ENCODE results near the gene EOLA2.

EOLA2 gene

GRCh38 chrX:149949743-149950436, 11.6 kb upstream of the EOLA2 start:
- TF ChIP-seq REST (IDR thresholded peaks at IDR 0.05; ENCODE audit: insufficient read depth in 1 of 2, low read depth in 2 of 2, low read length in 2 of 2) (no peak), SIN3A (IDR thresholded peaks at IDR 0.05; ENCODE audit: borderline replicate concordance, insufficient read depth, low read length) (no peak), TAF1 (IDR thresholded peaks at IDR 0.05; ENCODE audit: borderline replicate concordance, insufficient read depth, low read length) (no peak), POLR2AphosphoS5 (IDR thresholded peaks at IDR 0.05; ENCODE audit: low read depth, low read length) (no peak), FOXP2 (optimal IDR thresholded peaks at IDR 0.05; ENCODE audit: borderline replicate concordance, extremely low read depth, extremely low read length, insufficient read depth) (no peak)

GRCh38 chrX:149948016-149948415, 9.7 kb upstream of the EOLA2 start:
- no peak for TF ChIP-seq REST (IDR thresholded peaks at IDR 0.05; ENCODE audit: insufficient read depth in 1 of 2, low read depth in 2 of 2, low read length in 2 of 2)
- no peak for TF ChIP-seq SIN3A (IDR thresholded peaks at IDR 0.05; ENCODE audit: borderline replicate concordance, insufficient read depth, low read length)
- no peak for TF ChIP-seq FOXP2 (optimal IDR thresholded peaks at IDR 0.05; ENCODE audit: borderline replicate concordance, extremely low read depth, extremely low read length, insufficient read depth)
- no peak for TF ChIP-seq TAF1 (IDR thresholded peaks at IDR 0.05; ENCODE audit: borderline replicate concordance, insufficient read depth, low read length)
- TF ChIP-seq POLR2AphosphoS5 (IDR thresholded peaks at IDR 0.05; ENCODE audit: low read depth, low read length), result no peak

- no peak for TF ChIP-seq SIN3A (IDR thresholded peaks at IDR 0.05; ENCODE audit: borderline replicate concordance, insufficient read depth, low read length)
- TF ChIP-seq TAF1 (IDR thresholded peaks at IDR 0.05; ENCODE audit: borderline replicate concordance, insufficient read depth, low read length), result peak; percentile 49; the same call in 1 of the 2 replicates
- peak; percentile 65 for TF ChIP-seq POLR2AphosphoS5 (IDR thresholded peaks at IDR 0.05; ENCODE audit: low read depth, low read length)
- TF ChIP-seq REST (IDR thresholded peaks at IDR 0.05; ENCODE audit: insufficient read depth in 1 of 2, low read depth in 2 of 2, low read length in 2 of 2), result no peak
- TF ChIP-seq FOXP2 (optimal IDR thresholded peaks at IDR 0.05; ENCODE audit: borderline replicate concordance, extremely low read depth, extremely low read length, insufficient read depth), result no peak
Measured at GRCh38 chrX:149939905-149940673, 1.8 kb upstream of the EOLA2 start.

GRCh38 chrX:149939655-149939904, 1.3 kb upstream of the EOLA2 start:
- TF ChIP-seq POLR2AphosphoS5 (IDR thresholded peaks at IDR 0.05; ENCODE audit: low read depth, low read length), result no peak
- TF ChIP-seq FOXP2 (optimal IDR thresholded peaks at IDR 0.05; ENCODE audit: borderline replicate concordance, extremely low read depth, extremely low read length, insufficient read depth), result no peak
- no peak for TF ChIP-seq REST (IDR thresholded peaks at IDR 0.05; ENCODE audit: insufficient read depth in 1 of 2, low read depth in 2 of 2, low read length in 2 of 2)
- TF ChIP-seq SIN3A (IDR thresholded peaks at IDR 0.05; ENCODE audit: borderline replicate concordance, insufficient read depth, low read length), result no peak
- no peak for TF ChIP-seq TAF1 (IDR thresholded peaks at IDR 0.05; ENCODE audit: borderline replicate concordance, insufficient read depth, low read length)

Data from PFSK-1 (cell line).